Activated CD8-positive, alpha-beta memory T cell treated with anti-CD3 and anti-CD28 coated beads, Interleukin-2, amount 10 ng/mL, durations not matched to agents 7 days and 5 days (primary cell): ENCODE measurements around the gene KIAA0232. TPM values are rescaled to one million over a fixed set of nuclear protein-coding genes. Genes with fewer than 3 reads are reported as not detected.

Source experiments
- ATAC-seq: fragments of 150-1000 bp; cut with Tn5 transposase; one replicate; pipeline ENCODE4 v1.10.0; 2021; ENCODE audit warnings: moderate library complexity
- CTCF ChIA-PET: fragments of 350-600 bp; sonication (Branson Sonifier 250); formaldehyde crosslinking; loops from one replicate; lab custom pipeline; 2021; ENCODE audit warnings: antibody characterized with exemption; lab: Charles Lee
- DNase-seq: peaks from one replicate; pipeline ENCODE4 v3.0.0-alpha.2; 2020
- H3K27ac Mint-ChIP-seq: one replicate; pipeline ENCODE4 v1.8.0; 2021; ENCODE audit warnings: mild to moderate bottlenecking, mixed read lengths
- H3K27me3 Mint-ChIP-seq: one replicate; pipeline ENCODE4 v1.8.0; 2021; ENCODE audit warnings: mixed read lengths
- H3K36me3 Mint-ChIP-seq: one replicate; pipeline ENCODE4 v1.8.0; 2021; ENCODE audit warnings: mild to moderate bottlenecking, mixed read lengths
- H3K4me1 Mint-ChIP-seq: one replicate; pipeline ENCODE4 v1.8.0; 2021; ENCODE audit warnings: mixed read lengths
- H3K4me3 Mint-ChIP-seq: one replicate; pipeline ENCODE4 v1.8.0; 2021; ENCODE audit warnings: mild to moderate bottlenecking, moderate library complexity, mixed read lengths
- H3K9me3 Mint-ChIP-seq: one replicate; pipeline ENCODE4 v1.8.0; 2022; ENCODE audit warnings: low read depth, mixed read lengths
- total RNA-seq, 2 experiments: library from RNA; stranded (reverse); gene quantifications; one replicate each; pipeline ENCODE4 v1.2.3, GENCODE V29; 2021

Gene KIAA0232
- total RNA-seq, 2 experiments from 2014 or later, result 17.5 to 19.8 TPM

DNA sequence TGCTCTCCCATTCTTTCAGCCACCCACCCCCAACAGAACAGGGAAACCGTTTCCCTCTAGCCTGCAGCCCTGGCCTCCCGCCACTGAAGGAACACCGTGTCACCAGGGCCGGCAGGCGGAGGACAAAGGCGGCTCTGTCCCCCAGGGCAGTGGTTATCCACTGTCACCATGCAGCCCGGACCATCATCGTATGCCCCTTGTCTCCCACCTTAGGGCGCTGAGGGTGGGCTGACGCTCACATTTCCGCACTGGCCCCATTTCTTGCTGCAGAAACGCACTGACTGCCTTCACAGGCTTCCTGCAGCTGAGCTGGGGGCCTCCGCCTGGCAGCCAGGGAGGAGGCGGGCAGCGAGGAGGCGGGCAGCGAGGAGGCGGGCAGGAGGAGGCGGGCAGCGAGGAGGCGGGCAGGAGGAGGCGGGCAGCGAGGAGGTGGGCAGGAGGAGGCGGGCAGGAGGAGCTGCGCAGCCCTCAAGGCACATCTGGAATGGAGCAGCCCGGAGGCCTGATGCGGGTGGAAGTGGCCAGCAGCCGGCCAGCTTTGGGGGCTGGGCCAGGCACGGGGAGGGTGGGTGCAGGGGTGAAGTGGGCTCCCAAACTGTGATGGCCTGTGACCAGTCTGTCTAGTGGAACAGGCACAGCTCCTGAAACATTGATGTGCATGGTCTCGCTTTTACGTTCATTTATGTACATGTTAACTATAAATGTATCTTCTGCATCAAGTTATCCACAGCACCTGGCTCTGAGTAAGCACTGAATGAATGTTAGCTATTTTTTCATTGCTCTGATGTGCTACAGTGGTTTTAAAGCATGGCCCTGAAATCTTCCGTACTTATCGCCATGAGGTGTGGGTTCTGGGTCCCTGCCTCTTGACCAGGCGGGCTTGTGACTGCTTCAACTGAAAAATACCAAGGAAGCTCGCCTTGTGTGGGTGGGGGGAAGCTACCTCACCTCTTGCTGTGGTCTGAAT is 20.6 kb upstream of the KIAA0232 start:
- Mint-ChIP-seq H3K4me3 (no peak overlapping the region), H3K27me3 (peaks cover 3% of the 10 kb centered on the region), H3K27ac (no peak overlapping the region), H3K4me1 (peaks cover 4% of the 10 kb centered on the region), H3K9me3 (no peaks in the 10 kb centered on the region), H3K36me3 (no peaks in the 10 kb centered on the region)
- ATAC-seq (peak; percentile 27), DNase-seq (no peak)
- CTCF ChIA-PET, result interaction anchor here (1.6 kb wide), 1 partner anchor 112 kb away, joined by 6 read pairs; no protein-coding TSS in a partner anchor

DNA sequence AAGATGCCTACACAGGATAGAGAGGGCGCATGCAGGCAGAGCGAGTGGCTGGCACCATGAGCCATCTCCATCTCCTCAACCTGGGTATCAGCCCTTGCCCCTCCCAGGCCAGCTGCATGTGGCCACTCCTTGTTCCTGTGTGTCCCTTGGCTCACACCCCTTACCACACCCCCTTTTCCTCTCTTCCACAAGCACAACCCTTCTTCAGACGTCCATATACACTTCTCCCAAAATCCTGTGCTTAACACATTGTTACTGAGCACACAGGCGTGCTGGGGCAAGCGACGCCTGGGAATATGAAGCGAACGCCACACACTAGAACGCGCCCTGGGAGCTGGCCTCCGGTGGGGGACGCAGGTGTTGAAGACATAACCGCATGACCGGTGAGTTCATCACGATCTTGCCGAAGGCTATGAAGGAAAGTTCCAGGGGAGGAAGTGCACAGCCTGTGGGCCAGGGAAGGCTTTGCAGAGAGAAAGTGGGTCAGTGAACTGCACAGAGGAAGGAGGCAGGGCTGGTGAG is 19.1 kb upstream of the KIAA0232 start:
- DNase-seq (no peak), ATAC-seq (no peak)
- H3K27me3 Mint-ChIP-seq, result peaks cover 3% of the 10 kb centered on the region
- peaks cover 4% of the 10 kb centered on the region for H3K4me1 Mint-ChIP-seq
- no peaks in the 10 kb centered on the region for H3K36me3 Mint-ChIP-seq
- no peak overlapping the region for H3K27ac Mint-ChIP-seq
- no peak overlapping the region for H3K4me3 Mint-ChIP-seq
- no peaks in the 10 kb centered on the region for H3K9me3 Mint-ChIP-seq
- CTCF ChIA-PET, result interaction anchor here (1.6 kb wide), 1 partner anchor 110 kb away, joined by 6 read pairs; no protein-coding TSS in a partner anchor

DNA sequence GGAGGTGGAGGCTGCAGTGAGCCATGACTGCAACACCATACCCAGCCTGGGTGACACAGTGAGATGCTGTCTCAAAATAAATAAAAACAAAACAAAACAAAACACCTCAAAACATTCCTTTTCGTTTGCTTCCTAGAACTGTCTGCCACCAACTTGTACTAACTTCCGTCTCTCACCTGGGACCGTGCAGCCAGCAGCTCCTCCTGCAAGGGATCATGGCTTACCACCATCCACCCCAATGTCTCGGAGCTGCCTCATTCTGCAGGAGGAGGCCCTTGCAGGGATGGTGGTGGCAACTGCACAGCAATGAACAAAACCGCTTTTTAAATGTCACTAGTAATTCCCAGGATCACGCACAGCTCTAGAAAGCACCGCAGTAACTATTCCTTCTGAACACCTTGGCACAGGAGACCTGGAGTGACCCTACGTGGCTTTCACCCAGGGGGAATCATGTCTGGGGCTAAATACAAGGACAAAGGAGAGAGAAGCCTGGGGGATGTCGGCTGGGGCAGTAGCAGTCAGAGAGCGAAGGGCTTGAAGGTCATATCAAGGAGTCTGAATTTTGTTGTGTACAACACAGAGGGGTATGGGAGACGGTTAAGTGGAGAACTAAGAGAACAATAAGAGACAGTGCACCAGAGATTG is 17.4 kb upstream of the KIAA0232 start:
- Mint-ChIP-seq H3K4me3 (no peak overlapping the region), H3K27me3 (no peaks in the 10 kb centered on the region), H3K36me3 (no peaks in the 10 kb centered on the region), H3K4me1 (peaks cover 15% of the 10 kb centered on the region), H3K9me3 (no peaks in the 10 kb centered on the region), H3K27ac (no peak overlapping the region)
- DNase-seq, result no peak
- CTCF ChIA-PET, result no interaction called here
- ATAC-seq, result no peak

DNA sequence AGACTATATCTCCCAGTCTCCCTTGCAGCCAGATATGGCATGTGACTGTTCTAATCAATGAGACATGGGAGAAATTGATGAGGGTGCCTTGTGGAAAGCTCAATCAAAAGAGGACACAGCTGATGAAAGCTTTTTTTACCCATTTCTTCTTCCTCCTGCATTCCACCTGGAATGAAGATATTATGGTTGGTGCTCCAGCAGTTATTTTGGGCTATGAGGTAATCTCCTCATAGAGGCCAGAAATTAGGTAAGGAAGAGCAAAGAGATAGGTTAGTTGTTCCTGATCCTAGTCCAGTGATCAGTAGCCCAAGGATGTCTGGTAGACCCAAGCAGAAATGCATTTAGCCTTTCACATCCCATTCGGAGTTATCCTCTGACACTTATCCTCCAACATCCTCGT is 16.8 kb upstream of the KIAA0232 start:
- no peak for ATAC-seq
- Mint-ChIP-seq H3K27me3 (no peaks in the 10 kb centered on the region), H3K36me3 (no peaks in the 10 kb centered on the region), H3K9me3 (no peaks in the 10 kb centered on the region), H3K4me3 (no peak overlapping the region), H3K4me1 (peaks cover 15% of the 10 kb centered on the region), H3K27ac (no peak overlapping the region)
- no peak for DNase-seq
- CTCF ChIA-PET, result no interaction called here

DNA sequence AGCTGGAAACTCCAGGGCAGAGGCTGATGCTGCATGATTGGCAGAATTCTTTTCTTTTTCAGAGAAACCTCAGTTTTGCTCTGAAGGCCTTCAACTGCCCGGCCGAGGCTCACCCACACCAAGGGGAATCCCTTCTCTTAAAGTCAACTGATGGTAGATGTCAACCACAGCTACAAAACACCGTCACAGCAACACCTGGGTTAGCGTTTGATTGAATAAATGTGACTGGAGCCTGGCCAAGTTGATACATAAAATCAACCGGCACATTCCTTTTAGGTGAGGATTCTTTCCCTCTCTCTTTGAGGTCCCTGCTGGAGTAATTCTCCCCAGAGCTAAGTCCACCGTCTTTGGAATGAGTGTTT is 15.2 kb upstream of the KIAA0232 start:
- Mint-ChIP-seq H3K27me3 (no peaks in the 10 kb centered on the region), H3K27ac (no peak overlapping the region), H3K9me3 (no peaks in the 10 kb centered on the region), H3K36me3 (no peaks in the 10 kb centered on the region), H3K4me1 (peaks cover 12% of the 10 kb centered on the region), H3K4me3 (no peak overlapping the region)
- DNase-seq, result no peak
- CTCF ChIA-PET, result interaction anchor here (1.1 to 4.3 kb wide), 5 partner anchors 8 to 106 kb away, joined by 3 to 22 read pairs (median 3); no protein-coding TSS in a partner anchor
- ATAC-seq, result no peak

DNA sequence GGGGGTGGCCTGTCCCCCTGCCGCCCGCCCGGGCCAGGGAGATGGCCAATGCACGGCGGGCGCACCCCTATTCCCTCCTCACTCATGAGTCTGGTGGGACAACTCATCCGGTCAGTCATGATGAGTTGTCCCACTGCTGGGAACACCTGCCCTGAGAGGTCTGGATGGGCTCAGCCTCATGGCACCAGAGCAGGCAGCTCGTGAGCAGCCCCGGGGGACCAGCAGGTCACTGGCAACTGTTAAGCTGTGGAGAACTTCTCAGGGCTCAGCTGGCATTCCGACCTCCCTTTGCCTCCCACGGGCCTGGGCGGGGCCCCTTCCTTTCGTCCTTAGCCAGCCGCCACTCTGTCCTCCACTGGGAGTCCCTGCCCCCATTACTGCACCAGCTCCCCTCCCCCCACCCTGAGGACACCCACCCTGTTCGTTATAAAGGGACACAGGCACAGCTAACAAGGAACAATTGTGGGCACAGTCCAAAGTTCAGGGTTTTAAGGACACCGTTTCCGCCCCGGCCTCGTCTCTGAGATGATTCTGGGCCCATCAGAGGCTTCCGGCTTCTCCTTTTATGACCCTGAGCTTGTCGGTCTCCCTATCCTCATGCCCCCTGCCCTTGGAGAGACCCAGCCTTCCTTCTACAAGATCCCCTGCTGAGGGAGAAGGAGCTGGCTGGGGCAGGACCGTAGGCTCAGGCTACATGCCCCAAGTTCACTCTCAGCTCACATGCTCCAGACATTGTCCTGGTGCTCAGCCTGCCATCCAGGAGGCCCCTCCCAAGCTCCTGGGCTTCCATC is 14.6 kb upstream of the KIAA0232 start:
- CTCF ChIA-PET, result interaction anchor here (1.0 to 4.3 kb wide), 5 partner anchors 10 to 106 kb away, joined by 3 to 22 read pairs (median 3); no protein-coding TSS in a partner anchor
- Mint-ChIP-seq H3K36me3 (no peaks in the 10 kb centered on the region), H3K27me3 (no peaks in the 10 kb centered on the region), H3K9me3 (no peaks in the 10 kb centered on the region), H3K4me3 (no peak overlapping the region), H3K4me1 (peaks cover 12% of the 10 kb centered on the region), H3K27ac (no peak overlapping the region)
- ATAC-seq, result no peak
- DNase-seq, result no peak

DNA sequence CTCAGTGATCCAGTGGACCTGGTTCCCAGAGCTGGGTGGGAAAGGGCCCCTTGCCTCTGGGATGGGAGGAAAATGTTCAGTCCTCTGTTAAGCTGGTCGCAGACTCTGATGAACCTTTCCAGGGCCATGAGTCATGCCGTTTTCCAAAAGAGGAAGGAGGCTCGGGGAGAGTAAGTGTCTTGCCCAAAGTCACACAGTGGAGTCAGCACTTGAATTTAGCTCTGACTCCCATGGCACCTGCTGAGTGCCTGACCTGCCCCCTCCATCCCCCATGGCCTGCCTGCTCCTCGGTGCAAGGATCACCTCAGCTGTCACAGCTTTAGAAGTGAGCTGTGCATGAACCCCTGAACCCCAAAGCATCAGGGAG is 14.0 kb upstream of the KIAA0232 start:
- CTCF ChIA-PET, result interaction anchor here (1.0 to 4.3 kb wide), 3 partner anchors 12 to 105 kb away, joined by 3 to 22 read pairs (median 3); no protein-coding TSS in a partner anchor
- Mint-ChIP-seq H3K27ac (no peak overlapping the region), H3K4me3 (no peak overlapping the region)

DNA sequence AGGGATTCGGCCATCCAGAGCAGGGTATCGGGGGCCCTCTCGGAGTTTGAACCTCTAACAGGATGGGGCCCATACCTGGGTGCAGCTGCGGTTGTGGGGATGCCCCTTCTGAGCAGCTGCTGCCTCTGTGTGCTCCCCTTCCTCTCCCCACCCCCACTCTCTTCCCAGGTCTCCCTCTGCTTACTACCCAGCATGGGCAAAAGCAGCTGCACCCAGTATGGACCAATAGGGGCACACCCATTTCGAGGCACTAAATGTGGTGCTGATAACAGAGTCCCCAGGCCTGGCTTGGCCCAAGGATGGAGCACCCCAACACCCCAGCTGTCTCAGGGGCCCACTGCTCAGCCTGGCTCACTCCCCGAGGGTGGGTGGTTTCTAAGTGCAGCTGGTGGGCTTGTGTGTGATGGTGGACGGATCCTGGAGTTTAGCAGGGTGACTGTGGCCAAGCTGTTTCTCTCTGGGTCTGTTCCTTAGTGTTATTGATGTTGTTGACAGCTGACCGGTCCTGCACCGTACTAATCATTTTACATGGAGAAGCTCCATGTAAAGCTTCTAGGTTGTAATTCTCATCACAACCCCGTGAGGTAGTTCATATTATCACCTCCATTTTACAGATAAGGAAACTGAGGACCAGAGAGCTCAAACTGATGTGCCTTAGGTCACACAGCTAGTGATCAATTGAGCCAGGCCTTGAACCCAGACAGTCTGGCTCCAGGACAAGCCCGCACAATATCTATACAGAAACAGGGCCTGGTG is 13.1 kb upstream of the KIAA0232 start:
- H3K4me3 Mint-ChIP-seq, result no peak overlapping the region
- H3K27ac Mint-ChIP-seq, result peak overlapping the region; percentile 29
- CTCF ChIA-PET, result interaction anchor here (1.0 to 4.3 kb wide), 3 partner anchors 49 to 104 kb away, joined by 3 to 22 read pairs (median 5); no protein-coding TSS in a partner anchor
- H3K9me3 Mint-ChIP-seq, result no peaks in the 10 kb centered on the region
- ATAC-seq, result peak; percentile 62
- no peaks in the 10 kb centered on the region for H3K36me3 Mint-ChIP-seq
- no peaks in the 10 kb centered on the region for H3K27me3 Mint-ChIP-seq
- peak; percentile 60 for DNase-seq
- H3K4me1 Mint-ChIP-seq, result peaks cover 12% of the 10 kb centered on the region

More for the DNA sequence above, 14.0 kb upstream of the KIAA0232 start:
- DNase-seq (no peak), ATAC-seq (no peak)
- Mint-ChIP-seq H3K27me3 (no peaks in the 10 kb centered on the region), H3K36me3 (no peaks in the 10 kb centered on the region), H3K4me1 (peaks cover 12% of the 10 kb centered on the region), H3K9me3 (no peaks in the 10 kb centered on the region)

DNA sequence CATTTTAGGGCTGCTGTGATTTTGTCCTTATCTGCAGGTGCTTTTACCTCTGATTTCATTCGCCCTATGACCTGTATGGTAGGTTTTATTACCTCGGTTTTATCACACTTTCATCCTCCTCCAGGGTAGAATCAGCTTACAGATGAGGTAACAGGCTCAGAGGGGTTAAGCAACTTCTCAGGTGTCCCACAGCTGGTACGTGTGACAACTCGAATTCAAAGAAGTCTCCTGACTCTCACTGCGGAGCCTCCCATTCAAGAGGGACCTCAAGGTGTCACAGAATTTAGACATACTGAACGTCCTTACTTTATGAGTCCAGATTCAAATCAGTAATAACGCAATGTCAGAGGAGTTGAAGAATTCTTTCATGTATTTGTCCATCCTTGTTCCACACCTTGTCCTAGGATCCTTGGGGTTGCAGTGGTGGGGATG is 12.5 kb upstream of the KIAA0232 start:
- CTCF ChIA-PET, result interaction anchor here (1.0 to 4.3 kb wide), 2 partner anchors 50 to 104 kb away, joined by 5 to 22 read pairs; no protein-coding TSS in a partner anchor
- Mint-ChIP-seq H3K27me3 (no peaks in the 10 kb centered on the region), H3K4me1 (peaks cover 12% of the 10 kb centered on the region), H3K36me3 (no peaks in the 10 kb centered on the region), H3K27ac (no peak overlapping the region), H3K4me3 (no peak overlapping the region), H3K9me3 (no peaks in the 10 kb centered on the region)
- ATAC-seq (no peak), DNase-seq (no peak)

DNA sequence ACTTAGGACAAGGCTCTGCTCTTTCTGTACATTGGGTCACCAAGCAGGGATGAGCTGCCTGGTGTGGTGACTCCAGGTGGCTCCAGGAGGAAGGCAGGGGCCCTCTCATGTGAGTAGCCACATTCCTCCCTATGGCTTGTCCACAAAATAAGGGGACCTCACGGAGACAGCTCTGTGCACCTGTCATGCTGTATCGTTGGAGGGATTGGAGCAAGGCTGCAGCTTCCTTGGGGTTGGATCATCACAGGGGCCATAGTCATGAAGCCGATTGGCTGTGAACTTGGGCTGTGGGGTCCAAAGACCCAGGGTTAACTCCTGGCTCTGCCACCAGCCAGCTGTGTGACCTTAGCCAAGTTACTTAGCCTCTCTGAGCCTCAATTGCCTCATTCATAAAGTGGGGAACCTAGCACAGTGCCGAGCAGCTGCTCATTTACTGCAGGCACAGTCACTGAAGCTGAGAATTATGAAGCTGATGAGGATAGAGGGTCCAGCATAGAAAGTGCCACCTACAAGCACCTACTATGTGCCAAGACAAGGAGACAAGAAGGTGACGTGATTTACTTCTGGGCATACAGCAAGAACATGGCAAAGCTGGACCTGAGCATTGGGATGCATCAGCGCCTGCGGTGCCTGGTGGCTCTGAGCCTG is 11.8 kb upstream of the KIAA0232 start:
- no peak overlapping the region for H3K27ac Mint-ChIP-seq
- no peak for ATAC-seq
- no peaks in the 10 kb centered on the region for H3K27me3 Mint-ChIP-seq

DNA sequence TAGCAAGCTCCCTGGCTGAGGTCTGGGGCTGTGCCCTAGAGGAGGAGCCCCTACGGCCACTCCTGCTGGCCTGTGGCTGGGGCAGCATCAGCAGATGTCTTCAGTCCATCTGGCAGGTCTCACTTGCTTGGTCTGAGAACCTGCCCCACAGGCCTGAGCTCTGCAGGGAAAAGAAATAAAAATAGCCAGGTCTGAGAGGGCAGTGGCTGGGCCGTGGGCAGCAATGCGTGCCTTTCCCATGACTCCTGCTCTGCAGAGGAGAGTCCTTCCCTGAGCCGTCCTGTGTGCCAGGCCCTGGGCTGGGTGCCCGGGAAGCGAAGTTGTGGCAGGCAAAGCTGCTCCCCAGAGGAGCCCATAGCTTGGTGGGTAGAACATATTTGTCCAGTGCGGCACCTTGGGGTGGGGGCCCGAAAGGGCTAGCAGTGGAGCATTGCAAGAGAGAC is 11.3 kb upstream of the KIAA0232 start:
- Mint-ChIP-seq H3K4me3 (no peak overlapping the region), H3K27me3 (no peaks in the 10 kb centered on the region), H3K36me3 (no peaks in the 10 kb centered on the region), H3K27ac (no peak overlapping the region), H3K9me3 (no peaks in the 10 kb centered on the region), H3K4me1 (peaks cover 16% of the 10 kb centered on the region)
- CTCF ChIA-PET, result no interaction called here
- DNase-seq, result no peak
- ATAC-seq, result no peak

More for the DNA sequence above, 11.8 kb upstream of the KIAA0232 start:
- H3K4me3 Mint-ChIP-seq, result no peak overlapping the region
- no peaks in the 10 kb centered on the region for H3K36me3 Mint-ChIP-seq
- DNase-seq, result no peak
- CTCF ChIA-PET, result interaction anchor here (4.3 kb wide), 1 partner anchor 103 kb away, joined by 22 read pairs; no protein-coding TSS in a partner anchor
- H3K9me3 Mint-ChIP-seq, result no peaks in the 10 kb centered on the region
- peaks cover 16% of the 10 kb centered on the region for H3K4me1 Mint-ChIP-seq
